NCI-H226 (cell line): ENCODE measurements around the gene SPTBN5.

Experiments
- DNase-seq: peaks from one replicate; pipeline ENCODE4 v3.0.0-alpha.2; 2015

The SPTBN5 gene

DNA sequence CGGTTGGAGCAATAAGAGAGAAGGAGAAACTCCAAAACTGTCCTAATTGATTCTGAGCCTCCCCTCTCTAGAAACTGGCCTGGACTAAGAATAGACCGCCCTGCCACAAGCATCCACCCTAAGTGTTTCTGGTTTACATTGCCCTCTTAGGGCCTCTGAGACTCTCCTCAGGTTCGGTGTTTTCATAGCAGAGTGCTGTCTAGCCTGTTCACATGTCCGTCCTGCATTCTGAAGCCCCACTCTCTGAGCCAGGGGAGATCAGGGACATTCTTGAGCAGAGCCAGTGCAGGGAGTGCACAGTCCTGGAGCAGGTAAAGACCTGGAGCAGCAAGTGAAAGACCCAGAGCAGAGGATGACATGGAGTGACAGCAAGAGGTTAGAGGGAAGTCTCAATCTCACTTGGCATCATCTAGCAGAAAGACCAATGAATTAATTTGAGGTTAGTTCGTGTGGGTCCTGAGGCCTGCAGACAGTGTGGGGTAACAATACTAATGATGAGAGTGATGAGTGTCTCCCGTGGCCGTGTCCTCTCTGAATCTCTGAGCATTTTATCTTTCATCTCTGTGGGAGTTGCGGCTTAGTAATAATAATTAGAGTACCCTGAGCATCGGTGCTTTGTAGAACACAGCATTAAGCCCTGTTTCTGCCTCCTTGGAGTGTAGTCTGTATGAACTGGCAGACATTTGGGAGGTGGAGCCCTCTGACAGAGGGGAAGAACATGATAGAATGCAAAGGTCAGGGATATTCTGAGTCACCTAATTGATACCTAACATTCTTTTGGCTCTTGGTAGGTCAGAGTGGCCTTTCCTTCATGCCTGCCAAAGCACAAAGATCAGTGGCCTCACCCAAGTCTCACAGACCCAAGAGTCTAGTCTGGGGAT, 95.0 kb downstream of the SPTBN5 start:
- no peak for DNase-seq
